GM12874 (cell line): ENCODE results near the gene RGS9BP.

Experiments used
- CTCF ChIP-seq: IDR thresholded peaks from 2 replicates; pipeline ENCODE4 v1.5.1; 2011; ENCODE audit warnings: low read depth, mild to moderate bottlenecking, control low read depth, low read length, moderate library complexity; ENCODE audit not compliant: insufficient read depth

Gene RGS9BP

GRCh38 chr19:32675720-32676185, at the start of gene RGS9BP:
Gene RGS9BP, plus strand, starts transcription at chr19:32675848. Its CDS starts 416 bp downstream, at chr19:32676264.
- TF ChIP-seq CTCF: no peak

- no peak for TF ChIP-seq CTCF
Observed at GRCh38 chr19:32626969-32627368, 48.7 kb upstream of the RGS9BP start.

GRCh38 chr19:32627714-32628270, 47.9 kb upstream of the RGS9BP start:
- no peak for TF ChIP-seq CTCF

GRCh38 chr19:32630338-32630737, 45.3 kb upstream of the RGS9BP start:
- TF ChIP-seq CTCF: no peak

- TF ChIP-seq CTCF: no peak
Observed at GRCh38 chr19:32631381-32631780, 44.3 kb upstream of the RGS9BP start.

- no peak for TF ChIP-seq CTCF
Observed at GRCh38 chr19:32637480-32637879, 38.2 kb upstream of the RGS9BP start.

- TF ChIP-seq CTCF: no peak
Observed at GRCh38 chr19:32638625-32639024, 37.0 kb upstream of the RGS9BP start.
